Esophagus muscularis mucosa (tissue), 3 donors: ENCODE data around the gene GYG1.

Experiments
- POLR2A ChIP-seq: fragments of 450-650 bp; IDR thresholded peaks from one replicate; pipeline ENCODE4 v1.6.1; 2017; ENCODE audit warnings: antibody characterized with exemption, moderate library complexity, mild to moderate bottlenecking, low read depth
- TF ChIP-seq, protein P1 (sequence below), 3 experiments: fragments of 200-600 bp in 2 of 3; fragments of 450-650 bp in 1 of 3; sonication (generic) in 2 of 3; IDR thresholded peaks; one replicate each; pipeline ENCODE4 v1.5.1; 2017 to 2019; ENCODE audit warnings: antibody characterized with exemption in 3 of 3, mild to moderate bottlenecking in 2 of 3, moderate library complexity in 1 of 3

DNA sequence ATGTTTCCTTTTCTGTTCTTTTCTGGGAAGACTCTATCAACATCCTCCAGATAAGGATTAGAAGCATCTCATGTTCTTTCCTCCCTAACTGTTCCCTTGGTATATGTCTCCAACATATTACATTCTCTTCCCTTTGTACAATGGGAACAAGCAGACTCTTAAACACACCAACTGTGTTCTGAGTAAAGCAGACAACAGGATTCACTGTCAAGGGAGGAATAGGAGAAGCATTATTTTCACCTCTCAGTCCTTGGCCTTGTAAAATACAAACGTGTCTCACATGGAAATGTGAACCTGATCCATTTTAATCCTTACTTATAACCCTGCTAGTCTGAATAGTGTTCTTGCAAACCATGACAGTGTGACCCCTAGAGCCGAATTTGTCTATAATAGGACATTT, 19.6 kb downstream of the GYG1 start:
- TF ChIP-seq, protein P1, sequence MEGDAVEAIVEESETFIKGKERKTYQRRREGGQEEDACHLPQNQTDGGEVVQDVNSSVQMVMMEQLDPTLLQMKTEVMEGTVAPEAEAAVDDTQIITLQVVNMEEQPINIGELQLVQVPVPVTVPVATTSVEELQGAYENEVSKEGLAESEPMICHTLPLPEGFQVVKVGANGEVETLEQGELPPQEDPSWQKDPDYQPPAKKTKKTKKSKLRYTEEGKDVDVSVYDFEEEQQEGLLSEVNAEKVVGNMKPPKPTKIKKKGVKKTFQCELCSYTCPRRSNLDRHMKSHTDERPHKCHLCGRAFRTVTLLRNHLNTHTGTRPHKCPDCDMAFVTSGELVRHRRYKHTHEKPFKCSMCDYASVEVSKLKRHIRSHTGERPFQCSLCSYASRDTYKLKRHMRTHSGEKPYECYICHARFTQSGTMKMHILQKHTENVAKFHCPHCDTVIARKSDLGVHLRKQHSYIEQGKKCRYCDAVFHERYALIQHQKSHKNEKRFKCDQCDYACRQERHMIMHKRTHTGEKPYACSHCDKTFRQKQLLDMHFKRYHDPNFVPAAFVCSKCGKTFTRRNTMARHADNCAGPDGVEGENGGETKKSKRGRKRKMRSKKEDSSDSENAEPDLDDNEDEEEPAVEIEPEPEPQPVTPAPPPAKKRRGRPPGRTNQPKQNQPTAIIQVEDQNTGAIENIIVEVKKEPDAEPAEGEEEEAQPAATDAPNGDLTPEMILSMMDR (IDR thresholded peaks at IDR 0.05), result no peak
- no peak for TF ChIP-seq POLR2A
